Progenitor cell of endocrine pancreas (in vitro differentiated cells): Measurements from ENCODE around the gene CRYGA. TPM values are rescaled to one million over a fixed set of nuclear protein-coding genes. Genes with fewer than 3 reads are reported as not detected.
"Not testable (repeated sequence)": the region's sequence is repeated elsewhere in the genome, so short reads cannot be mapped to it uniquely, and the experiment has no call there.

Source experiments
- DNase-seq: peaks from one replicate; pipeline ENCODE4 v3.0.0; 2021; ENCODE audit warnings: low spot score; ENCODE audit not compliant: unreplicated experiment
- H3K27ac Mint-ChIP-seq: 2 replicates; pipeline ENCODE4 v1.8.0; 2021; ENCODE audit warnings: mild to moderate bottlenecking, moderate library complexity, mixed read lengths
- H3K27me3 Mint-ChIP-seq: 2 replicates; pipeline ENCODE4 v1.8.0; 2021; ENCODE audit warnings: mixed read lengths
- H3K36me3 Mint-ChIP-seq: 2 replicates; pipeline ENCODE4 v1.8.0; 2022; ENCODE audit warnings: mixed read lengths; ENCODE audit not compliant: insufficient read depth
- H3K4me1 Mint-ChIP-seq: 2 replicates; pipeline ENCODE4 v1.8.0; 2021; ENCODE audit warnings: low read depth, mixed read lengths
- H3K4me3 Mint-ChIP-seq: 2 replicates; pipeline ENCODE4 v1.8.0; 2021; ENCODE audit warnings: low read depth, mild to moderate bottlenecking, moderate library complexity, mixed read lengths
- H3K9me3 Mint-ChIP-seq: 2 replicates; pipeline ENCODE4 v1.8.0; 2021; ENCODE audit warnings: low read depth, mixed read lengths
- total RNA-seq: library from RNA; stranded (reverse); gene quantifications from 2 replicates; pipeline ENCODE4 v1.2.1, GENCODE V29; 2021
- TF ChIP-seq, protein P1 (sequence below): fragments of 200-600 bp; sonication (generic); IDR thresholded peaks from one replicate; pipeline ENCODE4 v1.5.0; 2021; ENCODE audit warnings: antibody characterized with exemption, mild to moderate bottlenecking; ENCODE audit not compliant: unreplicated experiment

Gene CRYGA
- total RNA-seq, 1 donor from 2014 or later, result not detected

GRCh38 chr2:208122248-208122647 lies 41.1 kb downstream of the CRYGA start:
- Mint-ChIP-seq H3K9me3 (peaks cover 6% of the 10 kb centered on the region), H3K4me1 (peaks cover 9% of the 10 kb centered on the region), H3K4me3 (no peak overlapping the region), H3K27ac (no peak overlapping the region), H3K36me3 (no peaks in the 10 kb centered on the region), H3K27me3 (no peaks in the 10 kb centered on the region)
- TF ChIP-seq, protein P1, sequence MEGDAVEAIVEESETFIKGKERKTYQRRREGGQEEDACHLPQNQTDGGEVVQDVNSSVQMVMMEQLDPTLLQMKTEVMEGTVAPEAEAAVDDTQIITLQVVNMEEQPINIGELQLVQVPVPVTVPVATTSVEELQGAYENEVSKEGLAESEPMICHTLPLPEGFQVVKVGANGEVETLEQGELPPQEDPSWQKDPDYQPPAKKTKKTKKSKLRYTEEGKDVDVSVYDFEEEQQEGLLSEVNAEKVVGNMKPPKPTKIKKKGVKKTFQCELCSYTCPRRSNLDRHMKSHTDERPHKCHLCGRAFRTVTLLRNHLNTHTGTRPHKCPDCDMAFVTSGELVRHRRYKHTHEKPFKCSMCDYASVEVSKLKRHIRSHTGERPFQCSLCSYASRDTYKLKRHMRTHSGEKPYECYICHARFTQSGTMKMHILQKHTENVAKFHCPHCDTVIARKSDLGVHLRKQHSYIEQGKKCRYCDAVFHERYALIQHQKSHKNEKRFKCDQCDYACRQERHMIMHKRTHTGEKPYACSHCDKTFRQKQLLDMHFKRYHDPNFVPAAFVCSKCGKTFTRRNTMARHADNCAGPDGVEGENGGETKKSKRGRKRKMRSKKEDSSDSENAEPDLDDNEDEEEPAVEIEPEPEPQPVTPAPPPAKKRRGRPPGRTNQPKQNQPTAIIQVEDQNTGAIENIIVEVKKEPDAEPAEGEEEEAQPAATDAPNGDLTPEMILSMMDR, result no peak
- no peak for DNase-seq

DNA sequence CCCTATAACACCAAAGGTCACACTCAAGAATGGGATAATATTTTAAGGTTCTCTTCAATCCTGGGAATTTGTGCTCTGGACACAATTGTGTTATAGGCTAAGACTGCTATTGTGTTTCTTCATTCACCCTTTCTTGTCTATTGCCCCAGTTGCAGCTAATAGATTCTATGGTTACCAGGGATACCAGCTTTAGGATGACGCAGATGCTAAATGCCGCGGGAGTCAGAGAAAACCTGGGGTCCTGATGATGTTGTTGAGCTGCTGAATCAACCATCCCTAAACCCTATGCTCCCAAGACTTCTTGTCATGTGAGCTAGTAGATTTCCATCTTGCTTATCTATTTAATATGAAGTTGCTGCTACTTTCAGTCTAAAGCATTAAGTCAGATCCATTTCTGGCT lies 44.5 kb downstream of the CRYGA start:
- Mint-ChIP-seq H3K27ac (no peak overlapping the region), H3K36me3 (no peaks in the 10 kb centered on the region), H3K27me3 (no peaks in the 10 kb centered on the region), H3K9me3 (peaks cover 8% of the 10 kb centered on the region), H3K4me1 (no peaks in the 10 kb centered on the region), H3K4me3 (no peak overlapping the region)
- TF ChIP-seq, protein P1, result no peak
- no peak for DNase-seq

DNA sequence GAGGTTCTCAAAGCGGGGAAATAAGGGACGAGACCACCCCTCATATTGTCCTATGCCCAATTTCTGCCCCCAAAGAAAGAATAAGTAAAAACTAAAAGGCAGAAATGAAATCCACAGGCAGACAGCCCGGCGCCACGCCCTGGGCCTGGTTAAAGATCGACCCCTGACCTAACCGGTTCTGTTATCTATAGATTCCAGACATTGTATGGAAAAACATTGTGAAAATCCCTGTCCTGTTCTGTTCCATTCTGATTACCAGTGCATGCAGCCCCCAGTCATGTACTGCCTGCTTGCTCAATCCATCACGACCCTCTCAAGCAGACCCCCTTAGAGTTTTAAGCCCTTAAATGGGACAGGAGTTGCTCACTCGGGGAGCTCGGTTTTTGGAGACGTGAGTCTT lies 46.0 kb downstream of the CRYGA start:
- H3K4me3 Mint-ChIP-seq, H3K36me3 Mint-ChIP-seq, DNase-seq, H3K27me3 Mint-ChIP-seq, H3K4me1 Mint-ChIP-seq, H3K27ac Mint-ChIP-seq, H3K9me3 Mint-ChIP-seq: not testable (repeated sequence)

DNA sequence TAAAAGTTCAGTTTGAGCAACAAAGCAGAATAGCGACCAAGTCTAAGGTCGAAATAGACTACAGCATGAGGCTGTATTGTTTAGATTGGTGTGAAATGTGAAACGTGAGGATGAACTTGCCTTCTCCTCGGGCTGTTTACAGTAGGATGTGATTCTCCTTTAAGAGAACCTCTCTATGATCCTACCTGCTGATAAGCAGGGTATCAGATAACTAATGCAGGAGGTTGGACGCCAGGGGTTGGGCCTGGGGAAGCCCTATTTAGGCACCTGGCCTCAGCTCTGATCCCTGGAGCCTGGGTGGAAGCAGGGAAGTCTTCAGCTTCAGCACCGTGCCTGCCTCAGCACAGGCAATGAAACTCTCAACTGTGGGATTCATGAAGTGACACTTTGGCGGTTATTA lies 50.4 kb downstream of the CRYGA start:
- Mint-ChIP-seq H3K27me3 (peaks cover 13% of the 10 kb centered on the region), H3K27ac (no peak overlapping the region), H3K4me3 (no peak overlapping the region), H3K36me3 (no peaks in the 10 kb centered on the region), H3K4me1 (peaks cover 4% of the 10 kb centered on the region), H3K9me3 (peaks cover 8% of the 10 kb centered on the region)
- TF ChIP-seq, protein P1, result no peak
- no peak for DNase-seq

DNA sequence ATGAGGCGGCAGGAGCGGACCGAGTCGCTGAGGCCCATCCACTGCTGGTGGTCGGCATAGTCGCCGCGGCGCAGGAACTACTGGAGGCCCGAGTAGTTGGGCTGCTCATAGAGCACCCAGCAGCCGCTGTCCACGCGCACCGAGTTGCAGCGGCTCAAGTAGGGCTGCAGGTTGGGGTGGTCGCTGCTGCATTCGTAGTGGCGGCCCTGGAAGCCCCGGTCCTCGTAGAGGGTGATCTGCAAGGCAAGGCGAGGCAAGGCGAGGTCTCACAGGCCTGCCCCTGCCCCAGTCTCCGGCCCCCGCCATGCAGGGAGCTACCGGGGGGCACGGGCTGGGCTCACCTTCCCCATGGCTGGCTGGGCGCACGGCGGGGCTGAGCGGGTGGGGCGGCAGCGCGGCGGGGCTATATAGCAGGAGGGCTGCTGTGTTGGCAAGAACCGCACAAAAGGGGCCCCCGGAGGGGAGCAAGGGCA lies 51.1 kb downstream of the CRYGA start:
- not testable (repeated sequence) for H3K36me3 Mint-ChIP-seq, DNase-seq, H3K4me1 Mint-ChIP-seq, H3K9me3 Mint-ChIP-seq, H3K27ac Mint-ChIP-seq
- H3K27me3 Mint-ChIP-seq, result peaks cover 13% of the 10 kb centered on the region
- H3K4me3 Mint-ChIP-seq, result peak overlapping the region; percentile 49

Other genes starting within 250 kb of the CRYGA start
- gene PLEKHM3, start 138.1 kb downstream of the CRYGA start, total RNA-seq, result 18.0 and 19.2 TPM in 2 replicates
- gene CRYGD, start 39.1 kb downstream of the CRYGA start, total RNA-seq, result not detected in 2 replicates
- gene CRYGC, start 33.8 kb downstream of the CRYGA start, total RNA-seq, result not detected in 2 replicates
- gene CRYGB, start 17.4 kb downstream of the CRYGA start, total RNA-seq, result not detected in 2 replicates
- not detected in 2 replicates for gene C2orf80, start 26.4 kb upstream of the CRYGA start, total RNA-seq
- gene IDH1, start 91.5 kb upstream of the CRYGA start, total RNA-seq, result 260 and 267 TPM in 2 replicates
- gene PIKFYVE, start 102.7 kb upstream of the CRYGA start, total RNA-seq, result 37.4 and 38.4 TPM in 2 replicates
- gene PTH2R, start 243.2 kb upstream of the CRYGA start, total RNA-seq, result 2.5 and 3.5 TPM in 2 replicates